HFF-Myc (cell line): Measurements from ENCODE around the gene EHD4.

ENCODE experiments used
- DNase-seq: peaks from one replicate; pipeline ENCODE4 v3.0.0-alpha.2; 2011; ENCODE audit warnings: low read depth; ENCODE audit errors: extremely low read depth
- H3K4me3 ChIP-seq: replicated peaks from 2 replicates; pipeline ENCODE4 v1.5.1; 2011; ENCODE audit warnings: low read depth, mild to moderate bottlenecking, control low read depth, low read length
- TF ChIP-seq, protein P1 (sequence below): IDR thresholded peaks from 2 replicates; pipeline ENCODE4 v1.5.1; 2012; ENCODE audit warnings: mild to moderate bottlenecking, low read depth, low read length, control low read depth; ENCODE audit errors: missing control alignments

EHD4 gene

GRCh38 chr15:41933326-41933725, 39.0 kb downstream of the EHD4 start:
- H3K4me3 ChIP-seq: no peak overlapping the region
- TF ChIP-seq, protein P1, sequence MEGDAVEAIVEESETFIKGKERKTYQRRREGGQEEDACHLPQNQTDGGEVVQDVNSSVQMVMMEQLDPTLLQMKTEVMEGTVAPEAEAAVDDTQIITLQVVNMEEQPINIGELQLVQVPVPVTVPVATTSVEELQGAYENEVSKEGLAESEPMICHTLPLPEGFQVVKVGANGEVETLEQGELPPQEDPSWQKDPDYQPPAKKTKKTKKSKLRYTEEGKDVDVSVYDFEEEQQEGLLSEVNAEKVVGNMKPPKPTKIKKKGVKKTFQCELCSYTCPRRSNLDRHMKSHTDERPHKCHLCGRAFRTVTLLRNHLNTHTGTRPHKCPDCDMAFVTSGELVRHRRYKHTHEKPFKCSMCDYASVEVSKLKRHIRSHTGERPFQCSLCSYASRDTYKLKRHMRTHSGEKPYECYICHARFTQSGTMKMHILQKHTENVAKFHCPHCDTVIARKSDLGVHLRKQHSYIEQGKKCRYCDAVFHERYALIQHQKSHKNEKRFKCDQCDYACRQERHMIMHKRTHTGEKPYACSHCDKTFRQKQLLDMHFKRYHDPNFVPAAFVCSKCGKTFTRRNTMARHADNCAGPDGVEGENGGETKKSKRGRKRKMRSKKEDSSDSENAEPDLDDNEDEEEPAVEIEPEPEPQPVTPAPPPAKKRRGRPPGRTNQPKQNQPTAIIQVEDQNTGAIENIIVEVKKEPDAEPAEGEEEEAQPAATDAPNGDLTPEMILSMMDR: no peak
- DNase-seq: no peak

DNA sequence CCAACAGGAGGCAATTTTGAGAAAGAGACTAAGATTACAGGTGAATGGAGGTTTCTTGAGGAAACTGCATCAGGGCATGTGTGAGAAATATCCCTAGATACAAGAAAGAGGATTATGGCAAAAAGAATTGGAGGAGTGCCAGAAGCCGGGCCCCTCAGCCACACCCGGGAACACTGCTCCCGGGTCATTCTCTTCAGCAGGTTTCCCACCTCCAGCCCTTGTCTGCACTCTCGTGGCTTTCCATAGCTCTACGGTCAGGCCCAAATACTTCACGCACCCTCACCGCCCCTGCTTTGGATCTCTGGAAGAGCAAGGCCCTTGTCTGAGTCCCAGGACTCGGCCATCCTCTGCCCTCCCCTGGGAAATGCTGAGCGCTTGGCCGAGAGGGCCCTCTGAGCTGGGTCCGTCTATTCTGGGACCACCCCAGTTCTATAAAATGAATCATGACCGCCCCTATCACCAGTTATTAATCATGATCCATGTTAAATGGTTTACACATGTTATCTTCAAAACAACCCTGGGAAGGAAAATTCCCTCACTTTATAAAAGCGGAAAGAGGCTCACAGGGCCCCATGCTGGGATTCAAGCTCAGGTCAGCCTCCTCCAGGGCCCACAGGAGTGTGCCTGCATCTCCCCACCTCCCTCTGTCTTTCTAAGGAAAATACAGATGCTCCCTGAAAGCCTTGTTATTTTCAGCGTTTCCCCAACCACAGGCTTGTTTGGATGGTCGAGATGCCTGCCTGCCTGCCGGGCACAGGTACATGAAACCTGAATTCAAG, 39.7 kb downstream of the EHD4 start:
- TF ChIP-seq, protein P1: no peak
- DNase-seq: no peak
- no peak overlapping the region for H3K4me3 ChIP-seq

GRCh38 chr15:41932101-41932500, 40.3 kb downstream of the EHD4 start:
- DNase-seq: no peak
- no peak overlapping the region for H3K4me3 ChIP-seq
- TF ChIP-seq, protein P1: no peak

DNA sequence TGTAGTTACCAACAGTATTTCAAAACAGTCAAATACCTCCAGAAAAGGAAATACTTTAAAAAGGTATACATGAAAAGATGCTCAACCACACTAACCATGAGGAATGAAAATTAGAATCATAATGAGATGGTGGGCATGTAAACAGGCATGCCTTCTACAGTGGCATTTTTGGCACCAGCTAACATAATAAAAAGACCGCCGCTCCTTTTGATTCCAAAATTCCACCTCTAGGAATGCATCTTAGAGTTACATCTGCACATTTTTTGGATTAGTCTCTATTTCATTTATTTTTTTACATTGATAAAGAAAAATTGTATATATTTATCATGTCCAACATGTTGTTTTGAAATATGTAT, 41.5 kb downstream of the EHD4 start:
- DNase-seq: no peak
- TF ChIP-seq, protein P1: no peak
- no peak overlapping the region for H3K4me3 ChIP-seq

- peak; percentile 85 for DNase-seq
- H3K4me3 ChIP-seq: no peak overlapping the region
- TF ChIP-seq, protein P1: peak; percentile 6
These were observed 42.0 kb downstream of the EHD4 start for GRCh38 chr15:41930221-41930866.

DNA sequence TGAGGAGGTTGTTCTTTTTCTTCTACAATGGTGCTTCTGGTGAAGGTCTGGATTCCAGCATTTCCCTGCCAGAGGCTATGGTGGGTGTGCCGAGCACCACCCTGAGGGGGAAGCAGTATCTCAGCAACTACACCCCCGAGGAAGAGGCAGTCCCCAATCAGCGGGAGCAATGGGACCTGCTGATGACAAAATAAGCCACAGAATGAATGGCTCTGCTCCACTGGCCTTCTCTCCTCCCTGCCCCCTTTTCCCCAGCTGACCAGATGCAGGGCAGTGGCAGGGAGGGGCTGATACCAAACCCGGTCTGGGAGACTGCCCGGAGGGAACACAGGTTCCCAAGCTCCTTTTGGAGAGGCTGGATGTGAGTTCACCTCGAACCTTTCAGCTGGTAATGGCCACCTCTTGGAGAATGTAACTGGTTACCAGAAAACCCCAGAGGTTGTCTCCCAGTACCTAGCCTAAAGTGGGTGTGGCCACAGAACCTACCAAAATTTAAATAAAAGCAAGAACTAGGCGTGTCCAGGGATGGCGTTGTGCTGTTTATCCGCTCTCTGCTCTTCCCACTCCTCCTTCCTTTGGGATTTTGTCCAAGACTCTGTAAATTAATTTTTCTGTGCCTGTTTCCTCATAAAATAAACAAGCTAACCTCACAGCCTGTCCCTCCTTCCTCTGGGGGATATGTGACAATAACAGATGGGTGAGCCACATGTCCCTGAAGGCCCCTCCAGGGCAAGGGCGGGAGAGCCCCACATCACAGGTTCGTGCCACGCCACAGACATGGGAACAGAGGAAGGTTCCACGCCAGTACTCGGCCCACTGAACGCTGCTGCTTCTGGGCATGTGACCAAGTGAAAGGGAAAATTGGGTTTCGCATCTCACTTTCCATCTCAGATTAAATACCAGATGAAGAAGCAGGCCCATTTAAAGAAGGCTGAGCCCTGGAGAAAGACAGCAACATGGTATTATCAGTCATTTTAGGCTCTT, 43.4 kb downstream of the EHD4 start:
- DNase-seq: no peak
- TF ChIP-seq, protein P1: no peak
- H3K4me3 ChIP-seq: no peak overlapping the region
